GM12872 (cell line): Measurements from ENCODE around the gene FGF1.
A peak's percentile ranks its signal among the peaks of the same experiment; 100 is the strongest.

Experiments used
- CTCF ChIP-seq: IDR thresholded peaks from 3 replicates; pipeline ENCODE4 v1.5.1; 2011; ENCODE audit warnings: low read depth, mild to moderate bottlenecking, low read length, moderate library complexity; ENCODE audit not compliant: insufficient read depth

FGF1 gene

DNA sequence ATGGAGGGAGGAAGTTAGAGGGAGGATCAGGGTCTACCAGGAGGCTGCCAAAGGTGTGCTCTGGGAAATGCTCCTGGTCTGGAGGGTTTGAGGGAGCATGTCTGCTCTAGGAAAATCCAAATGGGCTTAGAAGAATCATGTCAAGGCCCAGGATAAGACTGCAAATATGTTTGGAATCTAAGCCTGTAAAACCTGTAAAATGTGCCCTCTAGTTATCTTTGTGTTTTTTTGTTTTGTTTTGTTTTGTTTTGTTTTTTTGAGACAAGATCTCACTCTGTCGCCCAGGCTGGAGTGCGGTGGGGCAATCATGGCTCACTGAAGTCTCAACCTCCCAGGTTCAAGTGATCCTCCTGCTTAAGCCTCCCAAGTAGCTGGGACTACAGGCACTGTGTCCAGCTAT lies 135.4 kb downstream of the FGF1 start:
- TF ChIP-seq CTCF: no peak

- no peak for TF ChIP-seq CTCF
Measured at GRCh38 chr5:142549834-142550233, 136.1 kb downstream of the FGF1 start.

GRCh38 chr5:142548739-142549275 lies 137.1 kb downstream of the FGF1 start:
- TF ChIP-seq CTCF: peak; percentile 72

- no peak for TF ChIP-seq CTCF
Measured at GRCh38 chr5:142547445-142548380, 138.2 kb downstream of the FGF1 start.

GRCh38 chr5:142545650-142546322 lies 140.1 kb downstream of the FGF1 start:
- no peak for TF ChIP-seq CTCF

DNA sequence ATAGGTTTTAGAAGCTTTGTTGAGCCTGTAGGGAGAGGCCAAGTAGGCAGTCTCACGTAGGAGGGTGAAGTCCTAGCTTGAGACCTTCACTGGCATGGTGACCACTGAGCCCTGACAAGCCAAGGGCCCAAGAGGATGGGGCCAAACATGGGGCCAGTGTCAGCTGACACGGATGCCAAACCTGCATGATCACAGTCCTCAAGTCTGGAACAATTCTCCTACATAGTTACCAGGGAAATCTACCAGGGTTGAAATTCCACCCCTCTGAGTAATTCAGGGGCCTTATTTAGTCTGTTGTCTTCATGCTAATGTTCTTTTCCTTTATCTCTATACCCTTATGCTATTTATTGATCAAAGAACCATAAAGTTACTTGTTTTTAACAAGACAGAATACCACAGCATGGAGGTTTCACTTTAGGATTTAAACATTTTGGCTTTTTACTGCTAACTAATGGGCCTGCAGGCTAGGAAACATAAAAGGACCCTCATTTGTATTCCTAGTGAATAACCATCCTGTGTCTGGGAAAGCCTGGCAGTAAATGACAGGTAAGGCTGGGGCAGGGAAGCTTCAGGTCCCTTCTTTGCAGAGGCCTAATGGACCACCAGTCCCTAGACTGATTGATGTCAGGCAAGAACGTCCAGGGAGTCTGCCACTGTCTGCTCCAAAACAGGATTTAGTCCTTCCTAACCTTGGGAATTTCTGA lies 140.8 kb downstream of the FGF1 start:
- TF ChIP-seq CTCF: no peak
